Vagina (tissue), 2 donors: ENCODE measurements around the gene SLC6A3. TPM values are rescaled to one million over a fixed set of nuclear protein-coding genes. Genes with fewer than 3 reads are reported as not detected.

Source experiments
- DNase-seq, 2 donors: peaks; one replicate each; pipeline ENCODE4 v3.0.0-alpha.2; 2017; ENCODE audit errors: extremely low spot score in 2 of 2
- H3K27ac ChIP-seq: fragments of 200-600 bp; sonication (generic); one replicate; pipeline ENCODE4 v1.5.1; 2019
- H3K27me3 ChIP-seq: fragments of 200-600 bp; sonication (generic); one replicate; pipeline ENCODE4 v1.5.1; 2019
- H3K36me3 ChIP-seq, 2 donors: fragments of 200-600 bp; sonication (generic); one replicate each; pipeline ENCODE4 v1.5.1; 2017 to 2019
- H3K4me1 ChIP-seq: fragments of 200-600 bp; sonication (generic); one replicate; pipeline ENCODE4 v1.5.1; 2019
- H3K4me3 ChIP-seq, 2 donors: fragments of 200-600 bp; sonication (generic); 1 replicate in 1 of 2; 2 replicates in 1 of 2; pipeline ENCODE4 v1.5.1; 2016 to 2019
- H3K9me3 ChIP-seq: fragments of 200-600 bp; sonication (generic); one replicate; pipeline ENCODE4 v1.5.1; 2019
- CTCF ChIP-seq, 3 experiments: fragments of 450-650 bp in 2 of 3; fragments of 200-600 bp in 1 of 3; sonication (generic) in 1 of 3; IDR thresholded peaks; one replicate each; pipeline ENCODE4 v1.5.1; 2017 to 2019; ENCODE audit warnings: antibody characterized with exemption in 3 of 3, mild to moderate bottlenecking in 2 of 3, moderate library complexity in 2 of 3
- POLR2A ChIP-seq, 2 donors: fragments of 450-650 bp; IDR thresholded peaks; one replicate each; pipeline ENCODE4 v1.6.1; 2017; ENCODE audit warnings: antibody characterized with exemption in 2 of 2, mild to moderate bottlenecking in 2 of 2, moderate library complexity in 2 of 2
- POLR2AphosphoS5 ChIP-seq, 2 donors: sonication (generic); formaldehyde crosslinking; IDR thresholded peaks; one replicate each; pipeline ENCODE4 v1.9.0; 2017; ENCODE audit warnings: antibody characterized with exemption in 2 of 2, mild to moderate bottlenecking in 2 of 2, low read depth in 1 of 2; ENCODE audit not compliant: insufficient read depth in 1 of 2
- intact Hi-C: fragments of 100-400 bp; cut with DNase I; formaldehyde crosslinking; loops from one replicate; pipeline ENCODE4 v1.15.1; 2023
- total RNA-seq: library from RNA; depleted of rRNA; stranded (reverse); fragments of >200 nt; gene quantifications from one replicate; pipeline ENCODE4 v1.2.3, GENCODE V29; 2016

SLC6A3 gene
- total RNA-seq, 1 donor from 2014 or later = 0.49 TPM

GRCh38 chr5:1453613-1454012 is 8.4 kb upstream of the SLC6A3 start:
- intact Hi-C loops = no loop called here
- no peak for DNase-seq

DNA sequence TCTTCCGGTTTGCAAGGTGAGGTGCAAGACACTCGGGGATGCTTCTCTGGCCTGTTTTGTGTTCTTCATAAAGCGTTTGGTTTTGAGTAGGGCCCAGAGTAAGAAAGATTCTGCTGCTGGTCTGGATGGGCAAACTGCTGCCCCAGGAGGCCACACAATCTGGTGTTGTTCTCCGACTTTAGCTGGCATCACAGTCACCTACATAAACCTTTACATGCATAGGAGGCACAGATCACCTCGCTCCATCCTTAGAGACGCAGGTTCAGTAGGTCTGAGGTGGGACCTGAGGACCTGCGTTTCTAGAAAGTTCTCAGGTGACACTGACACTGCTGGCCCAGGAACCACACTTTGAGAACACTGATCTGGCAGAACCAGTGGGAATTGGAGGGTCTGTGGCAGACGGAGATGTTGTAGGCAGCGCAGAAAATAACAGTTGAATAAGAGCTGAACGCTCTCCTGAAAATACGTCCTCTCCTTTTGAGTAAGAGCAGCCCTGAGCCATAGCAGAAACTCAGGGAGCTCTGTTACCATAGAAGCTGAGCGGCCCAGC is 3.9 kb upstream of the SLC6A3 start:
- H3K36me3 ChIP-seq = no peaks in the 10 kb centered on the region
- peaks cover 11% of the 10 kb centered on the region for H3K4me1 ChIP-seq
- no peak for DNase-seq
- intact Hi-C loops = no loop called here
- H3K4me3 ChIP-seq = no peak overlapping the region
- no peak overlapping the region for H3K27ac ChIP-seq
- no peaks in the 10 kb centered on the region for H3K9me3 ChIP-seq
- no peak for TF ChIP-seq CTCF (IDR thresholded peaks at IDR 0.05)
- TF ChIP-seq POLR2A (IDR thresholded peaks at IDR 0.05) = no peak
- TF ChIP-seq POLR2AphosphoS5 (IDR thresholded peaks at IDR 0.05; ENCODE audit: insufficient read depth in 1 of 2, low read depth in 1 of 2) = no peak
- H3K27me3 ChIP-seq = no peaks in the 10 kb centered on the region

More at GRCh38 chr5:1453613-1454012, 8.4 kb upstream of the SLC6A3 start:
- H3K27me3 ChIP-seq = no peaks in the 10 kb centered on the region
- TF ChIP-seq POLR2AphosphoS5 (IDR thresholded peaks at IDR 0.05; ENCODE audit: insufficient read depth in 1 of 2, low read depth in 1 of 2) = no peak
- TF ChIP-seq POLR2A (IDR thresholded peaks at IDR 0.05) = no peak
- TF ChIP-seq CTCF (IDR thresholded peaks at IDR 0.05) = no peak
- no peak overlapping the region for H3K27ac ChIP-seq
- peaks cover 9% of the 10 kb centered on the region for H3K9me3 ChIP-seq
- no peak overlapping the region for H3K4me3 ChIP-seq
- H3K4me1 ChIP-seq = no peaks in the 10 kb centered on the region
- no peaks in the 10 kb centered on the region for H3K36me3 ChIP-seq

DNA sequence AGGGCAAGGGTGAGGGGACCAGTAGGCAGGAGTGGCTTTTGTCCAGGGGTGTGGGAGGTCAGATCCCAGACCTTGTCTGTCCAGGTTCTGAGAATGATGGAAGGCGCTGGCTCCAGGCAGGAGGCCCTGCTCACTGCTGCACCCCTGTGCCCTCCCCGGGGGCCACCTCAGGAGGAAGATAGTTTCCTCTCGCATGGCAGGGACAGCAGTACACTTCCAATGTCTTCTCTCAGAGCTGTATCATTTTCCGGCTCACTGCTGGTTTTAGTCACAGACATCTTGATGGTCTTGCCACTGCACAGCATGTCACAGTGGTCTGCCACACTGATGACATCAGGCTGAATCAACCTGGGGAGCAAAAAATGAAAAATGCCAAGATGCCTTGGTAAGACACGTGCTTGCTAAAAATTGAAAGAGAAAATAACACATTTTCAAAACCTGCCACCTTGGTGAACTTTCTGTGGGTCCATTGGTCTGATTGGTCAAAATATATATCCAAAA is 3.3 kb upstream of the SLC6A3 start:
- H3K27ac ChIP-seq = no peak overlapping the region
- H3K36me3 ChIP-seq = no peaks in the 10 kb centered on the region
- no peaks in the 10 kb centered on the region for H3K9me3 ChIP-seq
- H3K4me1 ChIP-seq = peaks cover 12% of the 10 kb centered on the region
- no peaks in the 10 kb centered on the region for H3K27me3 ChIP-seq
- intact Hi-C loops = no loop called here
- no peak for DNase-seq
- no peak overlapping the region for H3K4me3 ChIP-seq
- no peak for TF ChIP-seq POLR2A (IDR thresholded peaks at IDR 0.05)
- TF ChIP-seq POLR2AphosphoS5 (IDR thresholded peaks at IDR 0.05; ENCODE audit: insufficient read depth in 1 of 2, low read depth in 1 of 2) = no peak
- TF ChIP-seq CTCF (IDR thresholded peaks at IDR 0.05) = no peak

DNA sequence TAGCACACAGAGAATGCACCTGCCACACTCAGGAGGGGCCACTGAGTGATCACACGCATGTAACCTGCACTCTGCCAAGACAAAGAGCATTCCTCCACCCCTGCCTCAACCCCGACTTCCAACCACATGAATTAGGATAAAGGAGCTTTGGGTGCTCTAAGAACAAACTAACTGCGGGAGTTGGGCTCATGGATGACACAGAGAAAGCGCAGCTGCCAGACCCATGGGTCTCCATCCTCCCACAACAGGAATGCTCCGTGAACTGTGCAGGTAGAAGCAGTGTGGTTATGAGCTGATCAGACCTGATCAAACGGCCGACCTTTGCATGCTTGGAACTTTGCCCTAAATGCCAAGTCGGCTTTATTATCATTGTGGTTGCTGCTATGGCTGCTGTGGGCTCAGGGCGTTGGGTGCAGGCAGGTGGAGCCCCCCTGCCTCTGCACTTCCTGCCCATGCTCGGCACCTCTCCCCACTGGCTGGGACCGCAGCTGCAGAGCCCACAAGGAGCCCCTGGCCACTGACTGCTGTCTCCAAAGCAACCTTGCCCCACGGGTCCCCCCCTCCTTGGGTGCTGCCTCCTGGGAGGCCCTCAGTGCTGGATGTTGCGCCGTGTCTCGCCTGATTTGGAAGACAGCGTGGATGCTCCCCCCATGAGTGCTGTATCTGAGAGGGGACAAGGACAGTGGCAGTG is 2.6 kb upstream of the SLC6A3 start:
- no peak overlapping the region for H3K27ac ChIP-seq
- TF ChIP-seq CTCF (IDR thresholded peaks at IDR 0.05) (no peak), POLR2A (IDR thresholded peaks at IDR 0.05) (no peak), POLR2AphosphoS5 (IDR thresholded peaks at IDR 0.05; ENCODE audit: insufficient read depth in 1 of 2, low read depth in 1 of 2) (no peak)
- H3K4me3 ChIP-seq = no peak overlapping the region
- DNase-seq = no peak
- no peaks in the 10 kb centered on the region for H3K9me3 ChIP-seq
- intact Hi-C loops = no loop called here
- H3K36me3 ChIP-seq = no peaks in the 10 kb centered on the region
- peaks cover 12% of the 10 kb centered on the region for H3K4me1 ChIP-seq
- no peaks in the 10 kb centered on the region for H3K27me3 ChIP-seq
